ENCODE data around the gene AGPAT3.

AGPAT3 gene

DNA sequence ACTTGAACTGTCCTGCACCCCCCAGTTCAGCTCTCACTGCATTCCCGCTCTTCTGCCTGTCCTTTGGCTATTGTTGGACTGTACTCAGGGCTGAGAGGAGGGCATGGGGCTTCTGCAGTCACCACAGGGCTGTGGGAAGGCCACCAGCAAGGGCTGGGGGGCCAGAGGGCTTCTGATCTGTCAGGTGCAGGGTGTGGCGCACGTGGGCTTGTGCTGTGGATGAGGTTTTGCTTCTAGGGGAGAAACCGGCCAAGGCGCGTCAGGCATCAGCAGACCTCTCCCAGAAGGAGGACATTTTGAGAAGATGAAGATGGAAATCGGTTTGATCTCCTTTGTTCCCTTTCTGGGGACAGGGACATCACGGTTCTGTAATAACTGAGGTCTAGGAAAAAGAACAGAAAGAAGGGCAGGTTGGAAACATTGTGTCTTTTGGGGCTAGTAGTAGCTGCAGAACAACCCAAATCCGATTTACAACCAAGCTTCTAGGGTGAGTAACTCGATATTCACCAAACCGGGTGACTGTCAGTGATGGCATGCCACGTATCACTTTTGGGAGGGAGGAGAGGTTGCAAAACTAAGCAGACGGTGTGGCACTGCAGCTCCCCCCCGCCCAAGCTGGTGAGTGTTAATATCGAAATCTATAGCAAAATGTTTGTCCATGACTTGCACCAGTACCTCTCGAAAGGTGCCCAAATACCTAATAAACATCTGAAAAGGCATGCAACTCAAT is 40.9 kb downstream of the AGPAT3 start:
- H3K27me3 ChIP-seq (ENCODE audit: control insufficient read depth, insufficient read depth, low read length): no peaks in the 10 kb centered on the region
- no peaks in the 10 kb centered on the region for H3K4me1 ChIP-seq (ENCODE audit: control insufficient read depth, insufficient read depth, low read length)
- no peak overlapping the region for H3K4me3 ChIP-seq (ENCODE audit: low read depth, low read length)
- H3K9me3 ChIP-seq (ENCODE audit: control insufficient read depth, insufficient read depth, low read length): no peaks in the 10 kb centered on the region
- no peak overlapping the region for H3K9ac ChIP-seq (ENCODE audit: low read depth, low read length)
- no peaks in the 10 kb centered on the region for H3K36me3 ChIP-seq (ENCODE audit: control insufficient read depth, insufficient read depth, low read length)

- Histone ChIP-seq H3K9me3 (ENCODE audit: control insufficient read depth, insufficient read depth, low read length) (no peaks in the 10 kb centered on the region), H3K4me1 (ENCODE audit: control insufficient read depth, insufficient read depth, low read length) (no peaks in the 10 kb centered on the region), H3K9ac (ENCODE audit: low read depth, low read length) (no peak overlapping the region), H3K4me3 (ENCODE audit: low read depth, low read length) (no peak overlapping the region), H3K27me3 (ENCODE audit: control insufficient read depth, insufficient read depth, low read length) (no peaks in the 10 kb centered on the region), H3K36me3 (ENCODE audit: control insufficient read depth, insufficient read depth, low read length) (no peaks in the 10 kb centered on the region)
Observed at GRCh38 chr21:43906585-43907370, 41.8 kb downstream of the AGPAT3 start.

DNA sequence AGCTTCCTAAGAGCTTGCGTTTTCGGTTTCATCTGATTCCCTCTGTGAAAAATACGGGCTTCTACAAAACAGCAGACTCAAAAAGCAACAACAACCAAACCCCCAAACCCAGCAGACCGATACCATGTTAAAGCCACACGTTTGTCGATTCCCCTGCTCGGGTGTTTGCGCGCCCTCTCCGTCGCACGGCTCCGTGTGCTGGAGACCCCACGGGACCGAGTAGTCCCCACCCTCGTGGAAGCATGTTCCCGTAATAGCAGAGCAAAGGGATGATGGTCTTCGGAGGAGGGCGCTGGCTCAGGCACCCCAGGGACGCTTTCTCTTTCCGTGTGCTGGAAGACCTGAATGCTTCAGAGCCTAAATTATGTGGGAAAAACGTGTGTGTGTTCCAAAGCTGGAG is 42.7 kb downstream of the AGPAT3 start:
- Histone ChIP-seq H3K9ac (ENCODE audit: low read depth, low read length) (no peak overlapping the region), H3K9me3 (ENCODE audit: control insufficient read depth, insufficient read depth, low read length) (no peaks in the 10 kb centered on the region), H3K36me3 (ENCODE audit: control insufficient read depth, insufficient read depth, low read length) (no peaks in the 10 kb centered on the region), H3K4me3 (ENCODE audit: low read depth, low read length) (no peak overlapping the region), H3K4me1 (ENCODE audit: control insufficient read depth, insufficient read depth, low read length) (no peaks in the 10 kb centered on the region), H3K27me3 (ENCODE audit: control insufficient read depth, insufficient read depth, low read length) (no peaks in the 10 kb centered on the region)

- Histone ChIP-seq H3K9ac (ENCODE audit: low read depth, low read length) (no peak overlapping the region), H3K9me3 (ENCODE audit: control insufficient read depth, insufficient read depth, low read length) (no peaks in the 10 kb centered on the region), H3K4me3 (ENCODE audit: low read depth, low read length) (no peak overlapping the region), H3K4me1 (ENCODE audit: control insufficient read depth, insufficient read depth, low read length) (no peaks in the 10 kb centered on the region), H3K36me3 (ENCODE audit: control insufficient read depth, insufficient read depth, low read length) (no peaks in the 10 kb centered on the region), H3K27me3 (ENCODE audit: control insufficient read depth, insufficient read depth, low read length) (no peaks in the 10 kb centered on the region)
Observed at GRCh38 chr21:43908167-43908566, 43.1 kb downstream of the AGPAT3 start.

DNA sequence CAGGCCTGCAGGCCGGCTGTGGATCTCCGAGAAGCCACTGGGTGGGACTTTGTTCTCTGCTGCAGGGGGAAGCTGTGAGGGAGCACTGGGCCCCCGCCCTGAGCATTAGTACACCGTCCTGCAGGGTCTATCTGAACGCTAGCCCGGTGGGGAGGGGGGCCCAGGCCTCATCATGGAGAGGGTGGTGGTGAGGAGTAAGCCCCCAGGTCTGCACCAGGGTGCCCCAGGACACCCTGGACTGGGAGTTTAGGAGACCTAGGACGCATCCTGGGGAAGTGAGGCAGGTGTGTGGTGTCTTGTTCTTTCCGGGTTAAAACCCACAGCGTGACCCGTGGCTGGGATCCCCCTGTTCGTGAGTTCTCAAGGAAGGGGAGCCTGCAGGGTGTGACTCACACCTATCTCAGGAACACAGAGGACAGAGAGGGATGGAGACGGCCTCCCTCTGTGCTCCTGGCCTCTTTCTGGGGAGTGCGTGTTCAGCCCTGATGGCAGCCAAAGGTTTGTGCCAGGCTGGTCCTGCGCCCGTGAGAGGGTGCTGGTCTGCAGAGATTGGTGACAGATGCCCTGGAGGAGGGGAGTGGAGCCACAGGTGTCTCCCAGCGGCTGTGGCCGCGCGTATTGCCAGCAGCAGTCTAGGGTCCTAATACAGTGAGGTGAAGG is 44.8 kb downstream of the AGPAT3 start:
- H3K36me3 ChIP-seq (ENCODE audit: control insufficient read depth, insufficient read depth, low read length): no peaks in the 10 kb centered on the region
- H3K4me1 ChIP-seq (ENCODE audit: control insufficient read depth, insufficient read depth, low read length): no peaks in the 10 kb centered on the region
- no peak overlapping the region for H3K9ac ChIP-seq (ENCODE audit: low read depth, low read length)
- no peaks in the 10 kb centered on the region for H3K27me3 ChIP-seq (ENCODE audit: control insufficient read depth, insufficient read depth, low read length)
- no peaks in the 10 kb centered on the region for H3K9me3 ChIP-seq (ENCODE audit: control insufficient read depth, insufficient read depth, low read length)
- no peak overlapping the region for H3K4me3 ChIP-seq (ENCODE audit: low read depth, low read length)

GRCh38 chr21:43910460-43910859 is 45.4 kb downstream of the AGPAT3 start:
- Histone ChIP-seq H3K36me3 (ENCODE audit: control insufficient read depth, insufficient read depth, low read length) (no peaks in the 10 kb centered on the region), H3K4me3 (ENCODE audit: low read depth, low read length) (no peak overlapping the region), H3K27me3 (ENCODE audit: control insufficient read depth, insufficient read depth, low read length) (no peaks in the 10 kb centered on the region), H3K9ac (ENCODE audit: low read depth, low read length) (no peak overlapping the region), H3K9me3 (ENCODE audit: control insufficient read depth, insufficient read depth, low read length) (no peaks in the 10 kb centered on the region), H3K4me1 (ENCODE audit: control insufficient read depth, insufficient read depth, low read length) (no peaks in the 10 kb centered on the region)

DNA sequence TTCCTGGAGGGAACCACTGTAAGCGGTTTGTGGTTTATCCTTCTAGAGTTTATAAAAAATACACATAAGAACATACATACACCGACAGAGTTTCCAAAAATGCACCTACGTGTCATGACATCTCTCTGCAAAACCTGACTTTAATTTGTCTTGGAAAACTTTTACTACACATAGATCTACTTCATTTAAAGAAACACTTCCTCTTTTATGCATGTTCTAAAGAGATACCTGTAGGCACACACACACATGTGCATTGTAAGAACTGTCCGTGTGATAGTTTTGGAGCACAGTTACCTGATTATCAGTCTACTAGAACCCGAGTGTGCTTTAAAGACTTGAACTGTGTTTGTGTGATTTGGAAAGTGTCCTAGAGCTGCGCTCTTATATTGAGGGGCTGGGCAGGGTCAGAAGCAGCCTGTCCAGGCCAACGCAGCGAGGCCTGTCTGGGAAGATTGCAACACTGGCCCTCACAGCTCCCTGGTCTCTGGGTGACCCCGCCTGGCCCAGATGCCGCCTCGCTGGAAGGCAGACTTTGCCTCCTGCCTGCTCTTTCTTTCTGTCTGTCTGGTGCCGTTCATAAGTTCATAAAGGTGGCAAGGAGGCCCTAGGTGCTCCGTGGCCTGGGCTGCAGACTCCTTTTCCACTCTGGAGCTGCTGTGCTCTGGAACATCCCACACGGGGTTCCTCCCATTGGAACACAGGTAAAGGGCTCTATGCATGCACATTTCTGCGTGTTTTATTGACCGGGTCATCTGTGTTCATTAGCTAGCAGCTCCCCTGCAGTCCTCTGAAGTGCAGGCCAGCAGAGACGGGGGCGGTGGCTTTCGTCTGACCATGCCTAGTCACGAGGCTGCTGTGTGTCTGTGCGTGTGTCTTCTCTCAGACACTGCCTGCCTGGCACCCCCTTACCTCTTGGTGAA is 46.3 kb downstream of the AGPAT3 start:
- Histone ChIP-seq H3K4me3 (ENCODE audit: low read depth, low read length) (no peak overlapping the region), H3K9ac (ENCODE audit: low read depth, low read length) (no peak overlapping the region), H3K9me3 (ENCODE audit: control insufficient read depth, insufficient read depth, low read length) (no peaks in the 10 kb centered on the region), H3K36me3 (ENCODE audit: control insufficient read depth, insufficient read depth, low read length) (no peaks in the 10 kb centered on the region), H3K4me1 (ENCODE audit: control insufficient read depth, insufficient read depth, low read length) (no peaks in the 10 kb centered on the region), H3K27me3 (ENCODE audit: control insufficient read depth, insufficient read depth, low read length) (no peaks in the 10 kb centered on the region)

GRCh38 chr21:43911935-43912487 is 47.0 kb downstream of the AGPAT3 start:
- Histone ChIP-seq H3K9me3 (ENCODE audit: control insufficient read depth, insufficient read depth, low read length) (no peaks in the 10 kb centered on the region), H3K36me3 (ENCODE audit: control insufficient read depth, insufficient read depth, low read length) (no peaks in the 10 kb centered on the region), H3K4me3 (ENCODE audit: low read depth, low read length) (no peak overlapping the region), H3K4me1 (ENCODE audit: control insufficient read depth, insufficient read depth, low read length) (no peaks in the 10 kb centered on the region), H3K9ac (ENCODE audit: low read depth, low read length) (no peak overlapping the region), H3K27me3 (ENCODE audit: control insufficient read depth, insufficient read depth, low read length) (no peaks in the 10 kb centered on the region)

GRCh38 chr21:43912500-43912899 is 47.5 kb downstream of the AGPAT3 start:
- Histone ChIP-seq H3K9me3 (ENCODE audit: control insufficient read depth, insufficient read depth, low read length) (no peaks in the 10 kb centered on the region), H3K36me3 (ENCODE audit: control insufficient read depth, insufficient read depth, low read length) (no peaks in the 10 kb centered on the region)

DNA sequence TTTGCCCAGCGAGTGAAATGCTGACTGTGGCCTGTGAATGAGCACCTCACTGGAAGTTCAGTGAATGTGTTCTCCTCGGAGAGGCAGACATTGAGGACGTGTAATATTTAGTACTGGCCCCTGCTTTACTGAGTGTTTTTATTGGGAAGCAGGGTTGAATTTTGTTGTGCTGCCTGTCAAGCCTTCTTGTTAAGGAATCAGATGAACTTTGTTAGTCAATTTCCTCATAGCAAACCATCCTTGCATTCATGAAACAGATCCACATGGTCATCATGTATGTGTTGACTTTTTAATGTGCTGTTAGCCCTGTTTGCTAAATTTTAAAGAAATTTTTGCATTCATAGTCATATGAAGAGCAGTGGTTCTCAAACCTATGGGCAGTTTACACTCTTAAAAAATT is 47.9 kb downstream of the AGPAT3 start:
- Histone ChIP-seq H3K4me3 (ENCODE audit: low read depth, low read length) (no peak overlapping the region), H3K9ac (ENCODE audit: low read depth, low read length) (no peak overlapping the region), H3K4me1 (ENCODE audit: control insufficient read depth, insufficient read depth, low read length) (no peaks in the 10 kb centered on the region), H3K27me3 (ENCODE audit: control insufficient read depth, insufficient read depth, low read length) (no peaks in the 10 kb centered on the region), H3K9me3 (ENCODE audit: control insufficient read depth, insufficient read depth, low read length) (no peaks in the 10 kb centered on the region), H3K36me3 (ENCODE audit: control insufficient read depth, insufficient read depth, low read length) (no peaks in the 10 kb centered on the region)

More at GRCh38 chr21:43912500-43912899, 47.5 kb downstream of the AGPAT3 start:
- no peaks in the 10 kb centered on the region for H3K4me1 ChIP-seq (ENCODE audit: control insufficient read depth, insufficient read depth, low read length)
- H3K9ac ChIP-seq (ENCODE audit: low read depth, low read length): no peak overlapping the region
- H3K27me3 ChIP-seq (ENCODE audit: control insufficient read depth, insufficient read depth, low read length): no peaks in the 10 kb centered on the region
- no peak overlapping the region for H3K4me3 ChIP-seq (ENCODE audit: low read depth, low read length)

DNA sequence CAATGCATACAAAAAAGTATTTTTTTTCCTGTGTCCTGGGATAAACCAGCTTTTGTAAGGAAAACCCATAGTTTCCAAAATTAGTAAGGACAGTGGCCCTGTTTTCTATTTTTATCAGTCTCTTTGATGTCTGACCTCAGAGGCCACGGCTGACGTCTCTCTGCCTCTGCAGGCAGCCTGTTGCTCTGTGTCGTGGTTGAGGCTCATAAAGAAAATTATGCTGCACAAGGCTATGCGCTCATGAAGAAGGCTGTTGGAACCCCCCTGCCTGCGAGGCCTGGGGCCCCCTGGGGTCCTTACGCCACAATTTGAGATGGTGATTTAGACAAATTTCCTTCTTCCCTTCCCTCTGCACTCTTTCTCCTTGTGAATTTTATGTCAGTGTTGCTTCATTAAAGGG is 48.9 kb downstream of the AGPAT3 start:
- Histone ChIP-seq H3K4me1 (ENCODE audit: control insufficient read depth, insufficient read depth, low read length) (no peaks in the 10 kb centered on the region), H3K36me3 (ENCODE audit: control insufficient read depth, insufficient read depth, low read length) (no peaks in the 10 kb centered on the region), H3K4me3 (ENCODE audit: low read depth, low read length) (no peak overlapping the region), H3K27me3 (ENCODE audit: control insufficient read depth, insufficient read depth, low read length) (no peaks in the 10 kb centered on the region), H3K9me3 (ENCODE audit: control insufficient read depth, insufficient read depth, low read length) (no peaks in the 10 kb centered on the region), H3K9ac (ENCODE audit: low read depth, low read length) (no peak overlapping the region)

All from iPS-15b (cell line).